A549 (cell line): Measurements from ENCODE around the gene PIPOX.

ENCODE experiments used
- CBX2 ChIP-seq: fragments of 200-600 bp; sonication (generic); IDR thresholded peaks from 2 replicates; pipeline ENCODE4 v1.6.1; 2016; ENCODE audit warnings: low read depth, mild to moderate bottlenecking, borderline replicate concordance
- EHMT2 ChIP-seq: fragments of 200-600 bp; sonication (generic); IDR thresholded peaks from 2 replicates; pipeline ENCODE4 v1.6.1; 2016; ENCODE audit warnings: antibody characterized with exemption, low read depth, mild to moderate bottlenecking, moderate library complexity
- HOXB13 ChIP-seq: fragments of 250-450 bp; sonication (Bioruptor Pico); IDR thresholded peaks from 2 replicates; pipeline ENCODE4 v1.5.0; 2020; ENCODE audit warnings: low read depth, mild to moderate bottlenecking, moderate library complexity
- JUN ChIP-seq, 2 experiments: fragments of >200 bp; sonication (Bioruptor Twin); formaldehyde crosslinking; IDR thresholded peaks; 2 replicates in 1 of 2; 3 replicates in 1 of 2; pipeline ENCODE4 v1.6.1; 2016 to 2017
- NFE2L2 ChIP-seq: fragments of 150-350 bp; conservative IDR thresholded peaks from 2 replicates; pipeline ENCODE4 v1.6.1; 2014; ENCODE audit warnings: low read length
- TF ChIP-seq, protein P1 (sequence below): fragments of >200 bp; sonication (Bioruptor Twin); formaldehyde crosslinking; IDR thresholded peaks from 3 replicates; pipeline ENCODE4 v1.5.1; 2016
- TF ChIP-seq, protein P2 (sequence below): fragments of 200-600 bp; sonication (generic); IDR thresholded peaks from 2 replicates; pipeline ENCODE4 v1.6.1; 2016; ENCODE audit warnings: antibody characterized with exemption, mild to moderate bottlenecking, moderate library complexity
- TF ChIP-seq, protein P3 (sequence below): fragments of 450-650 bp; IDR thresholded peaks from 2 replicates; pipeline ENCODE4 v1.6.1; 2014; ENCODE audit warnings: antibody characterized with exemption

DNA sequence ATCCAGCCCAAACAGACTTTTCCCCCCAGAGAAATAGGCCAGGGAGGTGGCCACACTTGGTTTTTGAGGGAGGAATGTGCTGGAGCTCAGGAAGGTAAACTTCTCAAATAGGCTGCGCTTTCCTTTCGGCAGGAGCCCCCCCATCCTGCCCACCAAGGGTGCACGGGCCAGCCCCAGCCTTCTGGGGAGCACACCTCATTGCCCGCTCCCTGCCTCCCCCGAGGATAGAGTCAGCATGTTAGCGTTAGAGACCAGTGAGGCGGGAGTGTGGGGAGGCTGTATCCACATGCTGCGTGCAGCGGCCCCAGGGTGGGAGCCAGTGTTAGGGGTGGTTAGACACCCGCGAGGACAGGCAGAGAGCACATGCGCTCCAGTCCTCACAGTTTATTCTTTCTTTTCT is 42.3 kb downstream of the PIPOX start:
- TF ChIP-seq, protein P1, sequence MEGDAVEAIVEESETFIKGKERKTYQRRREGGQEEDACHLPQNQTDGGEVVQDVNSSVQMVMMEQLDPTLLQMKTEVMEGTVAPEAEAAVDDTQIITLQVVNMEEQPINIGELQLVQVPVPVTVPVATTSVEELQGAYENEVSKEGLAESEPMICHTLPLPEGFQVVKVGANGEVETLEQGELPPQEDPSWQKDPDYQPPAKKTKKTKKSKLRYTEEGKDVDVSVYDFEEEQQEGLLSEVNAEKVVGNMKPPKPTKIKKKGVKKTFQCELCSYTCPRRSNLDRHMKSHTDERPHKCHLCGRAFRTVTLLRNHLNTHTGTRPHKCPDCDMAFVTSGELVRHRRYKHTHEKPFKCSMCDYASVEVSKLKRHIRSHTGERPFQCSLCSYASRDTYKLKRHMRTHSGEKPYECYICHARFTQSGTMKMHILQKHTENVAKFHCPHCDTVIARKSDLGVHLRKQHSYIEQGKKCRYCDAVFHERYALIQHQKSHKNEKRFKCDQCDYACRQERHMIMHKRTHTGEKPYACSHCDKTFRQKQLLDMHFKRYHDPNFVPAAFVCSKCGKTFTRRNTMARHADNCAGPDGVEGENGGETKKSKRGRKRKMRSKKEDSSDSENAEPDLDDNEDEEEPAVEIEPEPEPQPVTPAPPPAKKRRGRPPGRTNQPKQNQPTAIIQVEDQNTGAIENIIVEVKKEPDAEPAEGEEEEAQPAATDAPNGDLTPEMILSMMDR = no peak
- TF ChIP-seq, protein P2, sequence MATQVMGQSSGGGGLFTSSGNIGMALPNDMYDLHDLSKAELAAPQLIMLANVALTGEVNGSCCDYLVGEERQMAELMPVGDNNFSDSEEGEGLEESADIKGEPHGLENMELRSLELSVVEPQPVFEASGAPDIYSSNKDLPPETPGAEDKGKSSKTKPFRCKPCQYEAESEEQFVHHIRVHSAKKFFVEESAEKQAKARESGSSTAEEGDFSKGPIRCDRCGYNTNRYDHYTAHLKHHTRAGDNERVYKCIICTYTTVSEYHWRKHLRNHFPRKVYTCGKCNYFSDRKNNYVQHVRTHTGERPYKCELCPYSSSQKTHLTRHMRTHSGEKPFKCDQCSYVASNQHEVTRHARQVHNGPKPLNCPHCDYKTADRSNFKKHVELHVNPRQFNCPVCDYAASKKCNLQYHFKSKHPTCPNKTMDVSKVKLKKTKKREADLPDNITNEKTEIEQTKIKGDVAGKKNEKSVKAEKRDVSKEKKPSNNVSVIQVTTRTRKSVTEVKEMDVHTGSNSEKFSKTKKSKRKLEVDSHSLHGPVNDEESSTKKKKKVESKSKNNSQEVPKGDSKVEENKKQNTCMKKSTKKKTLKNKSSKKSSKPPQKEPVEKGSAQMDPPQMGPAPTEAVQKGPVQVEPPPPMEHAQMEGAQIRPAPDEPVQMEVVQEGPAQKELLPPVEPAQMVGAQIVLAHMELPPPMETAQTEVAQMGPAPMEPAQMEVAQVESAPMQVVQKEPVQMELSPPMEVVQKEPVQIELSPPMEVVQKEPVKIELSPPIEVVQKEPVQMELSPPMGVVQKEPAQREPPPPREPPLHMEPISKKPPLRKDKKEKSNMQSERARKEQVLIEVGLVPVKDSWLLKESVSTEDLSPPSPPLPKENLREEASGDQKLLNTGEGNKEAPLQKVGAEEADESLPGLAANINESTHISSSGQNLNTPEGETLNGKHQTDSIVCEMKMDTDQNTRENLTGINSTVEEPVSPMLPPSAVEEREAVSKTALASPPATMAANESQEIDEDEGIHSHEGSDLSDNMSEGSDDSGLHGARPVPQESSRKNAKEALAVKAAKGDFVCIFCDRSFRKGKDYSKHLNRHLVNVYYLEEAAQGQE = no peak
- TF ChIP-seq EHMT2 (no peak), JUN (IDR thresholded peaks at IDR 0.05) (no peak), CBX2 (no peak), NFE2L2 (no peak), HOXB13 (no peak)
- TF ChIP-seq, protein P3, sequence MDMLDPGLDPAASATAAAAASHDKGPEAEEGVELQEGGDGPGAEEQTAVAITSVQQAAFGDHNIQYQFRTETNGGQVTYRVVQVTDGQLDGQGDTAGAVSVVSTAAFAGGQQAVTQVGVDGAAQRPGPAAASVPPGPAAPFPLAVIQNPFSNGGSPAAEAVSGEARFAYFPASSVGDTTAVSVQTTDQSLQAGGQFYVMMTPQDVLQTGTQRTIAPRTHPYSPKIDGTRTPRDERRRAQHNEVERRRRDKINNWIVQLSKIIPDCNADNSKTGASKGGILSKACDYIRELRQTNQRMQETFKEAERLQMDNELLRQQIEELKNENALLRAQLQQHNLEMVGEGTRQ = no peak
